MCF 10A (cell line): Measurements from ENCODE around the gene NRG3. TPM values are rescaled to one million over a fixed set of nuclear protein-coding genes. Genes with fewer than 3 reads are reported as not detected.
A peak's percentile ranks its signal among the peaks of the same experiment; 100 is the strongest.

Experiments
- BruUV-seq: library from RNA; stranded (reverse); fragments of 400-500 nt; replicated peaks from 2 replicates; lab custom pipeline; 2021; lab: Mats Ljungman, UMichigan
- CTCF ChIA-PET: fragments of 300-600 bp; sonication (Branson Sonifier 250); formaldehyde crosslinking; extraction: SDS; loops from one replicate; lab custom pipeline; 2021; ENCODE audit warnings: antibody characterized with exemption, inconsistent platforms; lab: Yijun Ruan, JAX
- POLR2A ChIA-PET: fragments of 300-600, 350-650 bp; sonication (Branson Sonifier 250); formaldehyde crosslinking; extraction: SDS; loops from one replicate; lab custom pipeline; 2020; ENCODE audit warnings: antibody characterized with exemption, inconsistent platforms; lab: Yijun Ruan, JAX
- DNase-seq: peaks from one replicate; pipeline ENCODE4 v3.0.0-alpha.2; 2018; ENCODE audit not compliant: unreplicated experiment
- H3K27ac Mint-ChIP-seq: one replicate; pipeline ENCODE4 v1.8.0; 2022; ENCODE audit warnings: mild to moderate bottlenecking, low read depth, mixed read lengths; ENCODE audit not compliant: unreplicated experiment
- H3K27me3 Mint-ChIP-seq: one replicate; pipeline ENCODE4 v1.8.0; 2022; ENCODE audit warnings: mixed read lengths; ENCODE audit not compliant: insufficient read depth, unreplicated experiment
- H3K36me3 Mint-ChIP-seq: one replicate; pipeline ENCODE4 v1.8.0; 2022; ENCODE audit warnings: mild to moderate bottlenecking, moderate library complexity, mixed read lengths; ENCODE audit not compliant: insufficient read depth, unreplicated experiment
- H3K4me1 Mint-ChIP-seq: one replicate; pipeline ENCODE4 v1.8.0; 2022; ENCODE audit warnings: mixed read lengths; ENCODE audit not compliant: insufficient read depth, unreplicated experiment
- H3K4me3 Mint-ChIP-seq: one replicate; pipeline ENCODE4 v1.8.0; 2022; ENCODE audit warnings: mild to moderate bottlenecking, moderate library complexity, mixed read lengths; ENCODE audit not compliant: unreplicated experiment
- H3K9me3 Mint-ChIP-seq: one replicate; pipeline ENCODE4 v1.8.0; 2022; ENCODE audit warnings: mixed read lengths; ENCODE audit not compliant: unreplicated experiment
- intact Hi-C: fragments of 100-400 bp; cut with micrococcal nuclease; formaldehyde crosslinking; loops from 2 replicates; pipeline ENCODE4 v1.14.1; 2022
- total RNA-seq: library from RNA; stranded (reverse); gene quantifications from 2 replicates; pipeline ENCODE4 v1.2.3, GENCODE V29; 2022
- TF ChIP-seq, protein P1 (sequence below): fragments of 200-600 bp; IDR thresholded peaks from one replicate; pipeline ENCODE4 v1.8.0; 2022; ENCODE audit warnings: antibody characterized with exemption, mild to moderate bottlenecking; ENCODE audit not compliant: unreplicated experiment

Gene NRG3
- total RNA-seq, 1 experiment from 2014 or later, result not detected

DNA sequence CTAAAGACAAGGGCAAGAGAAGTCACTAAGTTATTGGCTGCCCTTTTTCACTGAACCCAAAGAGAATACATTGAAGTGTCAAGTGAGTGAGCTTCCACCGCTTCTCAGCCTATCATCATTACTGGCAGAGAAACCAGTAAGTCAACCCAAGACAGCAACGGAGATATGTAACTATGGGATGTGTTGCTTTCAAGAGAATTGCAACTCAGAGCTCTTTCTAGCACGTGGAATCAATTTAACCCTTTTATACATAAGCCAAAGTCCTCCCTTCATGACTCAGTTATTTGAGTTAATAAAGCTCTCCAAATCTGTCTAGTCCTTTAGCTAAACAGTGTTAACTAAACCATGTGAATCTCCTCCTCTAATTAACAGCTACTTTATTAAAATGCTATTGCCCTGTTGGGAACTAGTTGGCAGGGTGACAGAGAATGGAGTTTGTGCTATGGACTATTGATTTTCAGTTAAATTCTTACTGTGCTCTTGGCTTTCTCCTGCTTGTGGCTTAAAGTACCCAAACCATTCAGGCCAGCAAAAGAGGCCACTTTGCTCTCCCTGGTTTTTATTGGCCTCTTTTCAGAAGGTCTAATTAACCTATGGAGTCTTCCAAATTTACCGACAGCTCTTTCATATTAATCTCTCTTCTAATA, 287.7 kb downstream of the NRG3 start:
- BruUV-seq, result no TSS peak
- no peaks in the 10 kb centered on the region for H3K36me3 Mint-ChIP-seq
- intact Hi-C loops, result no loop called here
- TF ChIP-seq, protein P1, sequence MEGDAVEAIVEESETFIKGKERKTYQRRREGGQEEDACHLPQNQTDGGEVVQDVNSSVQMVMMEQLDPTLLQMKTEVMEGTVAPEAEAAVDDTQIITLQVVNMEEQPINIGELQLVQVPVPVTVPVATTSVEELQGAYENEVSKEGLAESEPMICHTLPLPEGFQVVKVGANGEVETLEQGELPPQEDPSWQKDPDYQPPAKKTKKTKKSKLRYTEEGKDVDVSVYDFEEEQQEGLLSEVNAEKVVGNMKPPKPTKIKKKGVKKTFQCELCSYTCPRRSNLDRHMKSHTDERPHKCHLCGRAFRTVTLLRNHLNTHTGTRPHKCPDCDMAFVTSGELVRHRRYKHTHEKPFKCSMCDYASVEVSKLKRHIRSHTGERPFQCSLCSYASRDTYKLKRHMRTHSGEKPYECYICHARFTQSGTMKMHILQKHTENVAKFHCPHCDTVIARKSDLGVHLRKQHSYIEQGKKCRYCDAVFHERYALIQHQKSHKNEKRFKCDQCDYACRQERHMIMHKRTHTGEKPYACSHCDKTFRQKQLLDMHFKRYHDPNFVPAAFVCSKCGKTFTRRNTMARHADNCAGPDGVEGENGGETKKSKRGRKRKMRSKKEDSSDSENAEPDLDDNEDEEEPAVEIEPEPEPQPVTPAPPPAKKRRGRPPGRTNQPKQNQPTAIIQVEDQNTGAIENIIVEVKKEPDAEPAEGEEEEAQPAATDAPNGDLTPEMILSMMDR, result no peak
- no peak overlapping the region for H3K4me3 Mint-ChIP-seq
- ChIA-PET POLR2A (interaction anchor here (0.5 to 0.9 kb wide), 2 partner anchors 9 to 20 kb away, joined by 3 read pairs; no protein-coding TSS in a partner anchor), CTCF (interaction anchor here (0.7 to 1.6 kb wide), 3 partner anchors 12 to 247 kb away, joined by 3 read pairs; no protein-coding TSS in a partner anchor)
- H3K4me1 Mint-ChIP-seq, result no peaks in the 10 kb centered on the region
- no peaks in the 10 kb centered on the region for H3K9me3 Mint-ChIP-seq
- H3K27me3 Mint-ChIP-seq, result no peaks in the 10 kb centered on the region
- no peak for DNase-seq
- no peak overlapping the region for H3K27ac Mint-ChIP-seq

DNA sequence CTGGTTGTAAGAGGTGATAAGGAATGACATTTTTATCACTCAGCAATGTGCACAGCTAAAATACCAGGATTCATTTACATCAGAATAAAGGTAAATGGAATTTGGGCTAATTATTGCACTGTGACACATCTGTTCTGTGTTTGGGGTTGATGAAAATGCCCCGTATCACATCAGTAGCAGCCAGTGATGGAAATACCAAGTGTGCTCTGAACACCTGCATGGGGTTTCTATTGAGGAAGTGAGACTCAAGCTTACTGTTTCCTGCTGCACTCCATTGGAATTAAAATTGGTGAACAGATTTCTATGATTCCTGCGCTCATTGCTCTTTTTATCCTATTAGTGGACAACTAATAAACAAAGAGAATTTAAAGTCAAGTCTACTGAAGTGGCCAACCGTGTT, 296.9 kb downstream of the NRG3 start:
- intact Hi-C loops, result no loop called here
- DNase-seq, result no peak
- Mint-ChIP-seq H3K4me3 (no peak overlapping the region), H3K4me1 (no peaks in the 10 kb centered on the region), H3K9me3 (peaks cover 6% of the 10 kb centered on the region), H3K27me3 (no peaks in the 10 kb centered on the region), H3K27ac (no peak overlapping the region), H3K36me3 (no peaks in the 10 kb centered on the region)
- ChIA-PET CTCF (no interaction called here), POLR2A (interaction anchor here (0.8 kb wide), 2 partner anchors 10 to 18 kb away, joined by 3 read pairs; no protein-coding TSS in a partner anchor)
- TF ChIP-seq, protein P1, result no peak
- no TSS peak for BruUV-seq

DNA sequence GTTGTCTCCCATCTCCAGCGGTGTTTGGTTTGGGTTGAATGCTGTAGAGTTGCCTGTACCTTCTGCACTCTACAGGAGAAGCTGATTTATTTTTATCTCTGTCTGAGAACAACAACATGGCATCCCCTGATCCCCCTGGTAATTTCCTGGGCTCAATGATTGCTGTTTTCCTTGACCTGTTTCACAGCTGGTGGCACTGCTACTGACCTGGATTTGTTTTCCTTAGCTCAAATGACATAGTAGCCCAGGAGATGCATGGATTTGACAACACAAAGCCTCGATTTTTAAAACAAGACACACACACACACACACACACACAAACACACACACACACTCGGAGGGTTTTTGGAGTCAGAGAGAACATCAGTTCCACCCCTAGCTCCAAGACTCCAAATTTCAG, 301.6 kb downstream of the NRG3 start:
- TF ChIP-seq, protein P1, result no peak
- Mint-ChIP-seq H3K36me3 (no peaks in the 10 kb centered on the region), H3K27me3 (no peaks in the 10 kb centered on the region), H3K4me1 (no peaks in the 10 kb centered on the region), H3K4me3 (no peak overlapping the region), H3K27ac (no peak overlapping the region), H3K9me3 (peaks cover 6% of the 10 kb centered on the region)
- DNase-seq, result no peak
- CTCF ChIA-PET, result no interaction called here
- BruUV-seq, result no TSS peak
- intact Hi-C loops, result no loop called here
- POLR2A ChIA-PET, result no interaction called here

DNA sequence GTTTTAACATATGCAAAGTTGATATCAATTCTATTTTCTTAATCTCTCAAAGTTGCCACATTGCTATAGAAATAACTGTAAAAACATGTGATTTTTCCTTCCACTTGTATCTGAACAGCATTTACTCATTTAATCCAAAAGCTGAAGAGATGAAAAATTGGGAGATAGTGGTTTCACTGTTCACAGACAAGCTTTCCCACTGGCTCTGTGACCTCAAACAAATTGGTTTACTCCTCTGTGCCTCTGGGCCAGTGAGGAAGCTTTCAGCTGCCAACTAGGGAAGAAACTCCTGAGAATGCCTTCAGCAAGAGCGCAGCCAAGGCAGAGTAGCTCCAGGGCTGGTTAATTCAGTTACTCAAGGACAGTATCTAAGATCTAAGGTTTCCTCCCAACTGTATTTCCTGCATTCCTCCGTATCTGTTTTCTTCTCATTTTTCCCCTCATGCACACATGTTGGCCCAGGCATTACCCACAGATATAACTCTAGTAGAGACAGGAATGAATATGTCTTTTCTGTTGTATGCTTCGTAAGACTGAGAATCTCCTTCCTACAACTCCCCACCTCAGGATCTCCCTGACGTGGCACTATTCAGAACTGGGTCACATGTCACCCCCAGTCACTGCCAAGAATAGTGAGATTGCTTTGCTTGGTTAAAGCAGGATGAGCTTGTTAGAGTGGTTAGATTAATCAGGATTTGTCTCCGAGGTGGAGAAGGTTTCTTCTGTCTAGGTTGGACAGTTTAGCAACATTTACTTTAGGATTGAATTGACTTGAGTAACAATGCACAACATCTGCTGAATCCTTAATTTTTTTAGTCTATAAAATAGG, 315.7 kb downstream of the NRG3 start:
- H3K9me3 Mint-ChIP-seq, result peaks cover 16% of the 10 kb centered on the region
- H3K4me1 Mint-ChIP-seq, result peaks cover 7% of the 10 kb centered on the region
- H3K27me3 Mint-ChIP-seq, result no peaks in the 10 kb centered on the region
- DNase-seq, result peak; percentile 29
- POLR2A ChIA-PET, result interaction anchor here (0.8 to 1.0 kb wide), 3 partner anchors 7 to 19 kb away, joined by 3 read pairs; no protein-coding TSS in a partner anchor
- peak overlapping the region; percentile 10 for H3K27ac Mint-ChIP-seq
- BruUV-seq, result no TSS peak
- no peaks in the 10 kb centered on the region for H3K36me3 Mint-ChIP-seq
- intact Hi-C loops, result no loop called here
- TF ChIP-seq, protein P1, result no peak
- CTCF ChIA-PET, result interaction anchor here (0.6 kb wide), 1 partner anchor 108 kb away, joined by 3 read pairs; no protein-coding TSS in a partner anchor
- H3K4me3 Mint-ChIP-seq, result peak overlapping the region; percentile 35
